Measurements from ENCODE around the gene TCF20.
A peak's percentile ranks its signal among the peaks of the same experiment; 100 is the strongest.

Gene TCF20

DNA sequence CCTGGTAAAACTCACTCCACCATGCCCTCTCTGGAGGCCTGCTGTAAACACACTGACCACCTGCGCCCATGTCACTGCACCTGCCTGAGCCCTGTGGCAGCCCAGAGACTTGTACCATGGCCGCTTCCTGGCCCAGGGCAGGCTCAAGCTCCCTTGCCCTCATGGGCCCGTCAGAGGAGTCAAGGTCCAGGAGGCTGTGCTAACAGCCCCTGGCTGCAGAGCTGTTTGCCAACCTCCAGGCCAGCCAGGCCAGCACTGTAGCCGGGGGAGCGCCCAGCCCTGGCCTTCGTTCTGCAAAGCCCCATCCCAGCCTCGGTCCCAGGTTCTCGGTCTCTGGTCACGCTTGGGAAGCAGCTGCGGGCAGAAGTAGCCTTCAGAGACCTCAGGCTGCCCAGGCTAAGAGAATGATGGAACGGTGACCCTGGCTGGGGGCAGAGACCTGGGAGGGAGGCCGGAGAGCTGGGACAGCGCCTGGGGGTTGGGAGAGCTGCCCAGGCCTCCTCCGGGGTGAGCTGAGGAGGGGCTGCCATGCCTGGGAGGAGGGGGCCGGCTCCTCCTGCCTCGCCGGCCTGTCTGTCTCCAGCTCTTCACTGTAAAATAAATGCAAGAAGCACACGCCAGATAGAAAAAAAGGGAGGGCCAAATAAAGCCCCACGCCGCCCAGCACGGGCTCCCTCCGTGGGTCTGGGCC is 11.9 kb upstream of the TCF20 start:
- DNase-seq (ENCODE audit: low read depth in 2 of 2) = no peak

DNA sequence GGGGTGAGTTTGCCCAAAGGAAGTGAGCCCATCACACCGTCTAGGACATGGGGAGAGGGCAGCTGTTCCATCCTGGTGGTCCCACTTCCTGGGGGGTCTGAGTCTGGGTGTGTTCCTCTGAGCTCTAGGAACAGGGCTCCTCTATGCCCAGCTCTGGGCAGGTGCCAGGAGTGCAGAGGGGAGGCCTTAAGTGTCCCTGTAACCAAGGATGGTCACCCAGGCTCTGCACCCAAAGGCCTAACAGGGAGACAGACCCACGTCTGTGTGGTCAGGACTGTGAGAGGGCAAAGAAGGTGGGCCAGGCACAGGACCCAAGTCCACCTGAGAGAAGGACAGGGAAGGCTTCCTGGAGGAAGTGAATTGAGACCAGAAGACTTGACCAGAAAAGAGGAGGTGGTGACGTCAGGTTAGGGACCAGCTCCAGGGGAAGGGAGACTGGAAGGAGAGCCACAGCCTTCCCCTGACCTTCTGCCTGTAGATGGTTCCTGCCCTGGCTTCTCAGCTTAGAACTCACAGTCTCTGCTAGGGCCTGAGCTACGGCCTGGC is 11.3 kb upstream of the TCF20 start:
- no peak for DNase-seq (ENCODE audit: low read depth in 2 of 2)

DNA sequence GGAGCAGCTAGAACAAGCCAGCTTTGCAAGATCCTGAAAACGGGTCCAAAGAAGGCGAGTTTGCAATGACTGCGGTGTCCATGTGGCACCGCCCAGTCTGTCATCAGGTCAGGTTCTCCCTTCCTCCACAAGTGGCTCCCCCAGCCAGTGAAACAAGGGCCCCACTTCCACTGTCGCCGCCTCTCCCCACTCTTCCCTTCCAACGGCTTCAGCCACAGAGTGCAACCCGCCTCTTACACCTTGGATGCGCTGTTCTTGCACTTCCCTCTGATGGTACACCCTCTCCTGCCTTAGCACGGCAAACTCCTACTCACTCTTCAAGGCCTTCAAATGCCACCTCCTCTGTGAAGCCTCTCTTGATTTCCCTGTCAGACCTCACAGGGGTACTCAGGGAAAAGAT is 10.8 kb upstream of the TCF20 start:
- no peak for DNase-seq (ENCODE audit: low read depth in 2 of 2)

DNA sequence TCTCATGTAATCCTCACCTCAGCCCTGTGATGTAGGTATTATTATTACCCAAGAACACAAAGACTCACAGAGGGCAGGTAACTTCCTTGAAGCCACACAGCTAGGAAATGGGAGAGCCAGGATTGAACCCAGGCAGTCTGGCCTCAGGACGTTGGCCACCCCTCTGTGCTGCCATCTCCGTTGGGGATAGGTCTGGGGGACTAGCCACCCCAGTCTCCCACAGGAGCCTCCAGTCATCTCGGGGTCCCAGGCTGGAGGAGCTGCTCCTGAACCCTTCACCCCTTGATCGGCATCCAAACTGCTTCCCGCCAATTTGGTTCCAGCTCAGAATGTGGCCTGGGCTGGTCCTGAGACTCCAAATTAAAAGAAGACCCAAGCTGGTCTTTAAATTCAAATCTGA is 10.4 kb upstream of the TCF20 start:
- no peak for DNase-seq (ENCODE audit: low read depth in 2 of 2)

DNA sequence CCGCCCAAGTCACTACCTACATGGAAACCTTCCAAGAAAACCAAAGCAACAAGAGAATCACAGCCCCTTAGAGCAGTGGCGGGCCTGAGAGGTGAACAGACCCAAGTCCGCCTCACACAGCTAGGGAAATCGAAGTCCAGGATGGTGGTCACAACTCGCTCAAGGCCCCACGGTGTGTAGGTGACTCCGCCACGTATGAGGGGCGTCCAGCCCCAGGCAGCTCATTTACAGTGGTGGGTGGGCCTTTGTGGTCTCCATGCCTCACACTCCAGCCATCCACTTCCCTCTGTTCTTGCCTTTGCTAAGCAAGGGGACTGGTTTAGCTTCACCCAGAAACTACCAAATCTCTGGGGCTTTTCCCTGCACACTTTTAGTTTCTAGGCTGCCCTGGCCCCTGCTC is 9.7 kb upstream of the TCF20 start:
- no peak for DNase-seq (ENCODE audit: low read depth in 2 of 2)

DNA sequence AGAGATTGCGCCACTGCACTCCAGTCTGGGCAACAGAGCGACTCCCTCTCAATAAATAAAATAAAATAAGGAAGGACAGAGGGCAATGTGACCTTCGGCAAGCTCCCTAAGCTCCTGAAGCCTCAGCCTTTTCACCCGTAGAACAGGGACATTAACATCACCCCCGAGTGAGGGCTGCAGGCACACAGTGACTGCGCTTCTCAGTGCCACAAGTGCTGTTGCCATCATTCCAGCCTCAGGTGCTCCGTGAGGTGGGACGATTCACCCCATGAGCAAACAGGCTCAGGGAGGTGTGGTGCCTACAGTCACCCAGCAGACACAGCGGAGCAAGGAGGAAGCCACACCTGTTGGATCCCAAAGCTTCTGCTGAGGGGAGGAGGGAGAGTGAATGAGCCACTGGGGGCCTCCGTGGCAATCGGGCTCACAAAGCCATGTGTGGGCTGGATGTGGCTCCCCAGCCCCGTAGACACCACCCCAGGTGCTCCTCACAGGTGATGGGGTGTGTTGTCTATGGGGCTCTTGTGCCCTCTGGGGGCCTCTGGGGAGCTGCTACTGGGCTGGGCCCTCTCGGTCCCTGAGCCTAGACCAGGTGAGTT is 9.1 kb upstream of the TCF20 start:
- DNase-seq (ENCODE audit: low read depth in 2 of 2) = no peak

DNA sequence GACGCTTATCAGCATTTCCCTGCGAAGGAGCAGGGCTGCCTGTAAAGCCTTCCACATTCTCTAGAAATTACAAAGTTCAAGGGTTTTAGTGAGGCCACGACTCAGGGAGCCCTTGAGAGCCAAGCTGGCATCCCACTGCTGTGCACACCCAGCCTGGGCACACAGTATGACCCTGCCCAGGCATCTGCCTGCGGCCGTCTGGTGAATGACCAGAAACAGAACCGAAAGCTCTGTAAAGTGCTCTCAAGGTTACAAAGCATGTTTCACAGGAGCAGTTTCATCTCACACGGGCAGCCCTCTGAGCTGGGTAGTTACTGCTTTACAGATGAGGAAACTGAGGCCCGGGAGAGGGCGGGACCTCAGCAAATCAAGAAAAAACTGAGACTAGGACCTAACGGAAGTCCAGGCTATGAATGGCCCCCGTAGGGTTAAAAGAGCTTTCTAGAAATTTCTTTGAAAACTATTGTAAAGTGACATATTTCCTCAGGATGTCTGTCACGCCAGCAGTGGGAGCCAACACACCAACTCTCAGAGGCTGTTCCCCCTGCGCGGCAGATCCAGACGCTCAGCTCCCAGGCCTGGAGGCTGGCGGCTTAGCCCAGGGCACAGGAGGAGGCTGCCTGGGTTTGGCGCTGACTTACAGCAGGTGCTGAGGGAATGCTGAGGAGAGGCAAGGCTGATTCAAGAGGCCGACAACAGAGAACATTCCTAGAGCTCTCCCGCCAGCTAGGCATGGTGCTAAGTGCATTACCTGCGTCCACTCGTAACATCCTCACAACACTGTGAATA is 7.7 kb upstream of the TCF20 start:
- no peak for DNase-seq (ENCODE audit: low read depth in 2 of 2)

DNA sequence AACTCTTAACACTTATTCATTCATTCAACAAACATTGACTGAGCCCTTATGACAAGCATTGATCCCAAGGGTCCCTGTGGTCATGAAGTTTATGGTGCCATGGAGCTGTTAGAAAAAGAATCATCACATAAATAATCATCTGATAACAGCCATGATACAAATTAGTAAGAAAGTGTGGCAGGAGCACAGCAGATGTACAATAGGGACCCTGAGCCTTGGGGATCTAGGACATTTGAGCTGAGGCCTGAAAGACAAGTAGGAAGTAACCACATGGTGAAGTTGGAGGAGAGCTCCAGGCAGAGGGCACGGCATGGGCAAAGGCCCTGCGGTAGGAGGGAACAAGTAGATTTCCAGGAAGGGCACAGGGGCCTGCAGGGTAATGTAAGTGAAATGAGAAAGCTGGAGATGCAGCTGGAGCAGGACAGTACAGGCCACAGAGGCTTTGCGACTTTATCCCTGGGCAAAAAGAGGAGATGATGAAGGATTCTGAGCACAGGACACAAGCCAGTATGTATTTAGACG is 6.8 kb upstream of the TCF20 start:
- no peak for DNase-seq (ENCODE audit: low read depth in 2 of 2)

DNA sequence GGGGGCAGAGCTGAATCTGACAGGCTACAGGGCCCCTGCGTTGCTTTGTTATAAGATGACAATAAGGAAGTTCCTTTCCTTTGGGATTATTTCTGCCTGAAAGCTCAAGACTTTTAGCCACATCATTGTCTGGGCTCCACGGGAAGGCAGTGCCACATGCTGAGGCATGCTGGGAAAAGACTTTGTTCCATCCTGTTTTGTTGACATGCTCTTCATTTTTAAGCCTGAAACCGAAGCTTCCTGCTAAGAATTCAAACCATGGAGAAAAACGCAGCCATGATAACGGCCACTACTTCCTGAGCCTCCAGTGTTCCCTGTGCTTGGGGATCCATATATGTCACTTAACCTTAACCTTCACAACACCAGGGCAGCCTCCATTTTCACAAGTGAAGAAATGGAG is 5.5 kb upstream of the TCF20 start:
- no peak for DNase-seq (ENCODE audit: low read depth in 2 of 2)

DNA sequence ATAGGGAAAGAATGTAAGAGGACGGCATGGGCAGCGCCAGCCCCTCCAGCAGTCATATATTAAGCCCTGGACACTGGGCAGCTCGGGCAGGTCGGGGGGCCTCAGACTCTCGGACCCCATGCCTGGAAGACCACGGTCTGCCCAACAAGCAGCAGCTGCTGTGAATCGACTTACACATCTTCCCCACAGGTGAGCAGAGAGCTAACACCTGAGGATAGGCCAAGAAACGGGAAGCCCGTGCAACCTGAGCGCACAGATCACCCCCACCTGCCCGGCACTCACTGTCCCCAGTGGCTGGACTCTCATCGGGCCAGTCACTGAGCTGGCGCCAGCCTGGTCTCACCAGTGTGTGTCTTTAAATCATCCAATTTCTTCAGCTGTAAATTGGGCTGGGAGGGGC is 4.7 kb upstream of the TCF20 start:
- no peak for DNase-seq (ENCODE audit: low read depth in 2 of 2)

DNA sequence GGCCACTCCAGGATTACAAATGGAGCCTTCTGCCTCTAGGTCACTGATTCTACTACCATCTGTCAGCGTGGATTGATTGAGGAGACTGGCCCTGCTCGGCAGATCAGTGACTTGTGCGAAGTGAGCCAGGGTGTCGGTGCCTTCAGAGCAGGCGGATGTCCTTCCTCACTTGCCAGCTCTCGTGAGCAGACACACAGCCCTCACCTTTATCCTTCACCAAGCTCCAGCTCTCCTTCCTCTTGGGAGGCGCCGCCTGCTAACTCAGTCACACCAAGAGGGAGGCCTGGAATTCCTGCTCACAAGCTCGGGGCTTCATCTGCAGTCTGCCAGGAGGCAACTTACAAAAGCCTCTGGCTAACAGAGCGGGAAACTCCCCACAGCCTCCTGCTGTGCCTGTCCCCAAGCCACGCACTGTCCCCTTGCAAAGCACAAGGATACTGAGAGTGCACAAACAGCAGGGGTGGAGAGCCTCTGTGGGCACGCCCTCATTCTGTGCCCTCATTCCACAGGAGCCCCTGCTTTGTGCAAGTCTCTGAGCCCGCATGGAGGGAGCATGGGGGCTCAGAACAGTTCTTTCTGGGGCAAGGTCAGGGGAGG is 3.5 kb upstream of the TCF20 start:
- DNase-seq (ENCODE audit: low read depth in 2 of 2) = no peak

DNA sequence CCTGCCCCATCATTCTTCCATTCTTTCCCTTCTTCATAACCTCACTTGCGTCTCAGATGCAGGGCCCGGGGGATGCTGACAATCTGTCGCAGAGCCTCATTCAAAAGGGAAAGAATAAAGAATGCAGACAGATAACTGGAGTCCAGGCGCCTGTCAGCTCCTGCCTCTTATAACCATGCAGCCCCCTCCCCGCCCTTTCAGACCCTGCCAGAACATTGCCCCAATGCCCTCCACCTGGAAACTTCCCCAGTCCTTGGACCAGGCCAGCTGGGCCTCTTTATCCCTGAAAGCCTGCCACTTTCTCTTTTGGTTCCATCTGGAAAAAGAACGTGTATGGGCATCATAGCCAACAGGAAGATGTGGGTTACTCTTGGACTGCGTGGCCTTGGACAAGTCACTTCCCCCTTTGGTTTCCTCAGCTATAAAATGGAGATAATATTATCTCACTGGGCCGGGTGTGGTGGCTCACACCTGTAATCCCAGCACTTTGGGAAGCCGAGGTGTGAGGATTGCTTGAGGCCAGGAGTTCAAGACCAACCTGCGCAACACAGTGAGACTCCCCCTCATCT is 2.1 kb upstream of the TCF20 start:
- DNase-seq (ENCODE audit: low read depth in 2 of 2) = no peak

DNA sequence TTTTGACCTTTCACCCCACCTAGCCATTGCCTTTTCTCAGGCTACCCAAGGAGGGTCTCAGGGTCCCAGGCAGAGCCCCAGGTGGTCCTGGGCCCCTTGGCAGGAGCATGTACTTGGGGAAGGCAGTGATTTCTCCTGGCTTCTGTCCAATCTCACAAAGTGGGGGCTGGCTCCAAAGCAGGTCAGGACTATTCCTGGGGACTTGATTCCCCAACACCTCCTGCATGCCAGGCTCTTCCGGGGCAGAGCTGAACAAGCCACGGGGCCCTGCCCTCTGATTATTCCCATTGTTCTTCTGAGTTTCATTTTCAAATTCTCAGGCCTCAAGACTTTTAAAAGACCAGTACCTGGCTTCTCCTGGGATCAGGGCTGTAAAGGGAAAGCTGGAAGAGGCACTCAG is 1.5 kb upstream of the TCF20 start:
- DNase-seq (ENCODE audit: low read depth in 2 of 2) = no peak

DNA sequence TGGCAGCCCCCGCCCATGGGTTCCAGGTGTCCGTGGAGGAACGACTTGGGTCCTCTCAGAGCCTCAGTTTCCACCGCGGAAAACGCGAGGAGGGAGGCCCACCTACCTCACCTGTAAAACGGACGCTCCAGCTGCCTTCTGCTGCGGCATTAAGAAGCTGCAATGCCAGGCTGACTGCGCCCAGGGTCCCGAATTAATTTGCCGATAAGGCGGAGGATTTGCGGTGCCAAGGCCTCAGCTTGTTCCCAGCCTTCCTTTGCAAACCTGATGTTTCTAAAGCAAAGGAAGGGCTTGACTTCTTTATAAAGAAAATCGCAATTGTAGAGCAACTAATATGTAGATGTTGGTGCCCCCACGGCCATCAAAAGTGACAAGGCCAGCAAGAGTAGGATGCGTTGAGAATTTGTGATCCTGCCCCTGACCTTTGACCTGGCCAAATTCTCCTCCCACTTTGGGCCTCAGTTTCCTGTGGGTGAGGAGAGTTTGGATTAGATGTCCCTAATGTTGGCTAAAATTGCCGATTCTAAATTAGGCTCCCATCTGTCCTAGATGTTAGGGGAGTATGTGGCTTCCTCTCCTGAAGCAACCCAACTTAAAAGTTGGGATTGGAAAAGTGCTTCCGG is 849 bp upstream of the TCF20 start:
- DNase-seq (ENCODE audit: low read depth in 2 of 2) = no peak

DNA sequence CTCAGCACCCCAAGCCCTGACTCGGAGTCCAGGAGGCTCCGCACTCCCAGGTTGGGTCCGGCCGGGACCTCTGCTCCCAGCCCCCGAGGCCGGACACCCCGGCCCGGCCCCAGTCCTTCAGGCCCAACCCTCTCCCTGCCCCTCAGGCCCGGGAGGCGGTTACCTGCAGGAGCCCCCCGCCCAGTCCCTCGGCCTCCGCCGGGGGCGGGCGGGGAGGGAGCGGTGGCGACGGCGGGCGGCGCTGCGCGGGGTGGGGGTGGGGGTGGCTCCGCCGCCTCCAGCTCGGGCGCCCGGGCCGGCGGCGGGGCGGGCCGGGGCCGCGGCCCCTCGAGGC is 310 bp downstream of the TCF20 start:
- DNase-seq (ENCODE audit: low read depth in 2 of 2) = no peak

DNA sequence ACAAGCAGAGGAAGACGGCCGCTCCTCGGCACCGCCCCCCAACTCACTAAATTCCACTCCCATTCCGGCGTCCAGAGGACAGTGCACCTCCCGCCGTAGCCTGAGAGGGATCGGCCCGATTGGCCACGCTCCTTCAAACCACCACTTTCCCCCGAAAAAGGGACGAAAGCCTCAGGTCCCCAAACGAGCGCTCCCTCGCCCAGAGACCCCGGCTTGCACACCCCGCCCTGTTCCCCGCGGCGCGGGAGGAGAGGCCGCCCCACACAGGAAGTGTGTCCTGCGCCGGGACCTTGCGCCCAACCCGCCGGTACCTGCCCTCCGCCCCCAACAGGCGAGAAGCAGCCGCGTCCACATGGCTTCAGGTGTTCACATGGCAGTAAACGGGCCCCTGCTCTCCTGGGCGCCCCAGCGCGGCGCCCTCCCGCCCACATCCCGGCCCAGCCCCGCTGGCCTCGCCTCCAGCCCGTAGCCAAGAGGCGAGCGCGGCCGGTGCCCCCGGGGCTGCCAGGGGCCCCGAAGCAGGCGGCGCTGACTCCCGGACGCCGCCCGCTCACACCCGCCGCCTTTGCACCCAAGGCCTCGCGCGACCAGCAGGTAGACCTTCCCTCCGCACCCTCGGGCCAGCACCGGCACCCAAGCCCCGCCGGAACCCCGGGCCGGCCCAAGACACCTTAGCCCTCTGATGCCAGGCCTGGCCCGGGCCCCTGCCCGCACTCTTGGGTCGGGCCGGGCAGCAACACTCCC is 849 bp downstream of the TCF20 start:
- DNase-seq (ENCODE audit: low read depth in 2 of 2) = no peak

DNA sequence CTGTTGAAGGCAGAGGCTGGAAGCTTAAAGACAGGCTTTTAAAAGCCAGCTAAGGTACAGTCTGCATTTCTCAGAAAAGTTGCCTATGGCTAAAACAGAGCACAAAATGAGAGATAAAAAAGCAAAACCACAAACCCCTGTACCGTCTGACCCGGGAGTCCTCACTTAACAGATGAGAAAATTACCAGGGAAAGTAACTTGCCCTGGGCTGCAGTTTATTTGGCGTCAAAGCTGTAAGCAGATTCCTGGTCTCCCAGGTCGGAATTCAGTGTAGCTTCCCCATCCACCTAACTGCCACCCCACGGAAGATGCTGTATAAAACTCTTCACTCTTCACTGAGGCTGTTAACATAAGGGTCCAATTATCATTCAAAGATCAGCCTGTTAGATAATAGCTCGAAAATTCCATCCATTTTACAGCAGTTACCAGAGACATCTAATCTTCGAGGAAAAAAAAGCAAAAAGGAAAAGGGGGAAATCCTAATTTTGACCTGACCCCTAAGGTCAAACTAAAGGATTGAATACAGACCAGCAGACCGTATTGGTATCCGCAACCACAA is 1.5 kb downstream of the TCF20 start:
- no peak for DNase-seq (ENCODE audit: low read depth in 2 of 2)

DNA sequence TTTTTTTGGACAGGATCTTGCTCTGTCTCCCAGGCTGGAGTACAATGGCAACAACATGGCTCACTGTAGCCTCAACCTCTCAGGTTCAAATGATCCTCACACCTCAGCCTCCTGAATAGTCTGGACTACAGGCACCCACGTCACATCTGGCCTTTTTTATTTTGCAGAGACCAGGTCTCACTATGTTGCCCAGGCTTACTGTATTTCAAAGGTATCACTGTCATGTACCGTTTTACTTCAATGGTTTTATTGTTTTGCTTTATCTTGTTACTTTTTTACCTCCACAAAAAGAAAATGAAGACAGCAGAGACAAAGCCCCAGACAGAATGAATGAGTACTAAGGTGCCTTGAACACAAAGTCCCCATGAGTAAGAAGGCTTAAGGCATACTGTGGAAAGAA is 5.1 kb downstream of the TCF20 start:
- DNase-seq (ENCODE audit: low read depth in 2 of 2) = no peak

DNA sequence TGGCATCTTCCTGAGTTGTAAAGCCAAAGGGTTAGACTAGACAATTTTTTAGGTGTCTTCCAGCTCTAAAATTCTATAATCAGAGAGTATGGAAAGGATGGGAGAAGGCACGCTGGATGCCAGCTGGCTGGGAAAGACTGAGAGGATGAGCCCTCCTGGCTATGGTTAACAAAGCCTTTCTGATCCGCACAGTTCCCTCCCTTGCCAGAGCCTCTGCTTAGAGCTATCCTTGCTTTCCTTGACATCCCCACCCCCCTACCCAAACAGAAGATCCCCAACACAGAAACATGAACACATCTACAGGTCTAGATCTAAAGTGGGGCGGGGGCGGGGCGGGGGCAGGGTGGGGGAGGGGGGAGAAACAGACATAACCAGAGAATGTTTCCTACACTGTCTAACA is 6.5 kb downstream of the TCF20 start:
- DNase-seq (ENCODE audit: low read depth in 2 of 2) = no peak

DNA sequence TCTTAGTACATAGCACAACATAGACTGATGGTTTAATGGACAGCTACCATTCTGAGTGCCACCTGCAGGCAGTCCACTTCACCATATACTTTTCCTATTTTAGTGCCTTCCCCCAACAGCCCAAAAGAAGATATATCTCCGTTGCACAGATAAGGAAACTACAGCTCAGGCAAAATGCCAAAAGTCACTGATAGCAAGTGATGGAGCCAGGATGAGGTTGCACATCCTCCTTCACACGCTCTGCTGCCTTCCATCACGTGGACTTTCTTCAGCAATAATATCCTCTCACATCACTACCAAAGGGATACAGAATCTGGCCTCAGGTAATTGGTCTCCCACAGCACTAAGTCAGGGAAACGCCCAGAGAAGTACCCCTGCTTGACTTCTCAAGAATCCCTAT is 7.5 kb downstream of the TCF20 start:
- DNase-seq (ENCODE audit: low read depth in 2 of 2) = no peak

DNA sequence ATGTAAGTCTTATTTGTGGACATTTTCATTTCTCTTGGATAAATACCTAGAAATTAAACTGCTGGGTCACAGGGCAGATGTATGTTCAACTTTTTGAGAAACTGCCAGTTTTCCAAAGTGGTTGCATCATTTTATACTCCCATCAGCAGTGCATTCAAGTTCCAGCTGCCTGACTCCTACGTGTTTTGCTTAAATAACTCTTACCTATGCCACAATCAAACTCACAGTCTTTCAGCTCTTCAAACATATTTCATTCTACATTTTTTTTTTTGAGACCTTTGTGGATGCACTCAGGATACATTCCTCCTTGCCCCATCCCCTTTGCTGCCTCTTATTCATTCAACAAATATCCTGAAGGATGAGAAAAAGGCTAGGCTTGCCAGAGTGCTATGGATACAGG is 9.2 kb downstream of the TCF20 start:
- peak; percentile 35 to 50 for DNase-seq (ENCODE audit: low read depth in 2 of 2)
